GM23248 (cell line): ENCODE measurements around the gene HDAC7.

Source experiments
- EZH2 ChIP-seq: fragments of 200-600 bp; sonication (generic); IDR thresholded peaks from 2 replicates; pipeline ENCODE4 v1.6.1; 2018; ENCODE audit warnings: antibody characterized with exemption, mild to moderate bottlenecking; ENCODE audit not compliant: insufficient read depth, poor library complexity, severe bottlenecking
- EZH2phosphoT487 ChIP-seq: fragments of 200-600 bp; sonication (generic); IDR thresholded peaks from 2 replicates; pipeline ENCODE4 v1.6.1; 2018; ENCODE audit warnings: antibody characterized with exemption, moderate library complexity, mild to moderate bottlenecking, low read depth; ENCODE audit not compliant: insufficient read depth

GRCh38 chr12:47828008-47828975 is 8.6 kb upstream of the HDAC7 start:
- TF ChIP-seq EZH2phosphoT487 (no peak), EZH2 (no peak)
